ENCODE measurements around the gene FSTL5.
"Not testable (repeated sequence)": the region's sequence is repeated elsewhere in the genome, so short reads cannot be mapped to it uniquely, and the experiment has no call there.

The FSTL5 gene

DNA sequence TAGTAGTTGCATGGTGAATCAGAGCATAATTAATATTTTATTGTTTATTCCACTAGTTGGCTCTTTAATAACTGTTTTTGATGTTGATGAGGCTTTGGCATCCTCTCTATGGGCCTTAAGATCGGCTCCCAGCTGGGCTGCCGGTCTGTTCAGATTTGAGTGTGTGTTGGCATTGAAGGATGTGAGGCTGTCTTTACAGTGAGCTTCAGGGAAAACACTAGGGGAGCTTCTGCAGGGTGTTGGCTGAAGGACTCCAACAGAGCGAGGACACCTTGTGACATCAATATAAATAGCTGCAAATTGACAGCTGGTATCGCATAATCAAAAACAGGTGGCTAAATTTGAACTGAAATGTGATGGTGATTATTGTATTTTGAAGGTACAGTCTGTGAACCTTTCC, 322.0 kb downstream of the FSTL5 start:
- no peak for DNase-seq

DNA sequence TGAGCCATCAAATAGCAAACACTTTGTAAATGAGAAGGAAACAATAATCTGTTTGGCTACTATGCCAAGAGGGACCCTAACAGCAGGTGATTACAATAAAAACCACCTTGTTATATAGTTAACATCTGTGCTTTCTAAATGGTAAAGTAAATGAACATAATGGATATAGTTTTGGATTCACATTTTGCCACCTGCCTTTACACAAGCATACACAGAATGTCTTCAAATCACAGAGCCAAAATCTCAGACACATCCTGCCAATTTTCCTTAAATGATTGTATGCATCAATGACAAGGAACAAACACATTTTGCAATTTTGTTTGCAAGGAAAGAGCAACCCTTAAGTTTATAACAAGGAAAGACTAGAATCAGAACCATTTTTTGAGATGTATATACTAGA, 334.2 kb downstream of the FSTL5 start:
- DNase-seq: no peak

DNA sequence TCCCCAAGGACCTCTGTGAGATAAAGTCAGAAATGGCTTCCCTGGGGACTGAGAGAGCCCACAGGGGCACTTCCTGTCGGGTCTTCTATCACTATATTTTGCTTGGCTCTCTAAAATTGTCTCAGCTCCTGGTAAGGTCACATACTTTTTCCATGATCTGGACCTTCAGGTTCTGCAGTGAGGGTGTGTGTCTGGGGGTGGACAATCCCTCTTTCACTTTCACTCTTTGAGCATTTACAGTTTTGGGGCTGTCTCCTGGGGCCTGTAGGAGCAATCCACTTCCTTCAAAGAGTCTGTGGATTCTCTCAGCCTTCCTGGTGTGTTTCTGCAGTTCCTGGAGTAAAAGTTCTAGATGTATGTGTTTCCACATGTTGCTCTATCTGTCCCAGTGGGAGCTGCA, 335.7 kb downstream of the FSTL5 start:
- DNase-seq: no peak

DNA sequence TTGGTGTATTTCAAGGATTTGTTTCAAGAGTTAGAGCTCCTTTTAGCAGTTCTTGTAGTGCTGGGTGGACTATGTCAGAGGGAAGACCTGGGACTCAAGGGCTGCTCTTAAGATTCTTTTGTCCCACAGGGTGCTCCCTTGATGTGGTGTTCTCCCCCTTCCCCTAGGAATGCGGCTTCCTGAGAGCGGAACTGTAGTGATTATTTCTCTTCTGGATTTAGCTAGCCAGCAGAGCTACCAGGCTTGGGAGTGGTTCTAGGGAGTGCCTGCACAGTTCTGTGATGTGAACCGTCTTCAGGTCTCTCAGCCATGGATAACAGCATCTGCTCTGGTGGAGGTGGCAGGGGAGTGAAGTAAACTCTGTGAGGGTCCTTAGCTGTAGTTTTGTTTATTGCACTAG, 336.8 kb downstream of the FSTL5 start:
- no peak for DNase-seq

DNA sequence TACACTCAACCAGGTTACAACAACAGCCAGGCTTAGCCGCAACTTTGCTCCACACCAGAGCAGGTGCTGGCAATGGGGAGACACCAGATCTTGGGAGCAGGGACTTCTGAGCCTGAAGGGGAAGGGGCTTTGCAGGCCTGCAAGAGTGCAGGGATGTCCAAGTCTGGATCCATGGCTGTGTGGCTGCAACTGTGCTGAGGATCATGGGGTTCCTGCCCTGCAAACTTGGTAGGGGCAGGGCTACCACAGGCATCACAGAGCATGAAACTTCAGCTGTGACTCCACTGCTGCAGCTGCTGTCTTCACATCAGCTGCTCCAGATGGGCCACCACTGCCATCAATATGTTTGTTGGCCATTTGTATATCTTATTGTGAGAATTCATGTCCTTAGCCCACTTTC, 340.4 kb downstream of the FSTL5 start:
- DNase-seq: no peak

DNA sequence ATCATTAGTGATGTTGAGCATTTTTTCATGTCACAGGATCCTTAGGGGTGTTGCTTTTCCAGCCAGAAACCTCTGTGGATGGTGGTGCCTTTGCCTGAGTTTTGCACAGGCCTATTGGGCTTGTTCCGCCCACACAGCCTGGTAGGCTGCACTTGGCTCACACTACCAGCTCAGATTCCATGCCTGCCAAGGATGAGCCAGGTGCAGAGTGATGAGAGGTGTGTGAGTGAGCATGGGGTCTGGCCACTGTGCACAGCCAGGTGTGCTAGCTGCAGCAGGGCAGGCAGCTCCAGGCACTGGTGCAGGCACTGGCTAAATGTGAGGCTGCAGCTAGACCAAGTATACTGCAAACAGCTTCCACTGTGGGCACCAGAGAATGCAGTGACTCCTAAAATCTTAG, 341.6 kb downstream of the FSTL5 start:
- DNase-seq: no peak

DNA sequence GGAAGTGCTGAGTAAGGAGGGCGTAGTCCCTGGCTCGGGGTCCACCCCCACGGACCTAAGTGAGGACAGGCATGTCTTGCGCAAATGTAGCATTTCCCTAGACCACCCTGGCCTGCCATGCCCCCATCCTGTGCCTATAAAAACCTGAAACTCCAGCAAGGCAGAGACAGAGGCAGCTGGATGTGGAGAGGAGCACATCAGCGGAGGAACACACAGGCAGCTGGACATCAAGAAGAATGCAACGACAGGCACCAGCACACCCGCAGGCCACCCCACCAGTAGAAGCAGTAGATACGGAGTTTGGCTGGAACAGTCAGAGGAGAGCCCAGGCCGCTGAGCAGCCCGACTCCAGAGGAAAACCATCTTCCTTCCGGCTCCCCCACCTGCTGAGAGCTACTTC, 345.9 kb downstream of the FSTL5 start:
- no peak for DNase-seq

DNA sequence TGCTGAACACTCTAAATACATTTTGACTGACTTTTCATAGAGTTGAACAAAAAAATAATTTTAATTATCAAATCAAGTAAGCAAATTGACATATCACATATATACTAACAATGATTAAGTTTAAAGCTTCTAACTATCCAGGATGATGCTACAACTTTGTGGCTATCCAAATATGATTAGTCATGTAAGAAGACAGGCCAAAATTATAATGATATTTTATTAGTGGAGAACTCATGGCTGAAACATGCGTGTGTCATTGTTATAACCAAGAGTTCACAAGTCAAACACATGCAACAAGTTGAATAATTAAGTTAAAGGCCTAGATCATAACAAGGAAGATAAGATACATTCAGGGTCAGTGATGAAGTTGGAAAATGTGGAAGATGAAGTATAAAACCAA, 346.8 kb downstream of the FSTL5 start:
- DNase-seq: no peak

DNA sequence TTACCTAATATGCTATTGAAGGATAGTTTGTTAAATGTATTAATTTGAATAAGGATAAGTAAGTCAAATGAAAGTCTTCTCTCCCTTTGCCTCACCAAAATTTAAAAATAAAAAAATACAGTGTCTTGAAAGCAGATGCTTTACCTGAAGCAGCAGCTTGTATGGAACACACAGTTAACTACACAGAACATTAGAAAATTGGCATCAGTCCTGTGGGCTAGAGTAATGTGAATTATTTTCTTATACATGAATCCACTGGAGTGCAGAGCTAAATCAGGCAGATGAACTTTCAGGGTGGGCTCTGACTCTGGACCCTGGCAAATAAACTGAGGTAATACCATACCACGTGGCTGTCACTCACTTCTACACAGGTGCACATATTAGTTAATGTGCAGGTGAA, 348.0 kb downstream of the FSTL5 start:
- DNase-seq: no peak

DNA sequence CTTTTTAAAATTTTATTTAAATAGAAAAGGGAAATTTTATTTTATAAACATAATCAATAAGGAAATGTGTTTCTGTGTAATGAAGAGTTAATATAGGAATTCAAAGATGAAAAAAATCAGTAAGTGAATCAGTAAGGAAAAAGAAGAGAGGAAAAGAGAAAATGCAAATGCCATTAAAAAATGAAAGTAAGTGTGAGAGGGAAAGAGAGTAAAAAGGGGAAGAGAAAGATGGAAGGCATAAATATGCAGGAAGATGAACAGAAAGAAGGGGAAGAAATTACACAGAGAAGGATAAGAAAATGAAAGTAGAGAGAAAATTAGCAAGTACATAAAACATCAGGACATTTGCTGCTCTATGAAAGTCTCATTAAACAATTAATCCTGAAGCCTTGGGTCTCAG, 349.9 kb downstream of the FSTL5 start:
- no peak for DNase-seq

DNA sequence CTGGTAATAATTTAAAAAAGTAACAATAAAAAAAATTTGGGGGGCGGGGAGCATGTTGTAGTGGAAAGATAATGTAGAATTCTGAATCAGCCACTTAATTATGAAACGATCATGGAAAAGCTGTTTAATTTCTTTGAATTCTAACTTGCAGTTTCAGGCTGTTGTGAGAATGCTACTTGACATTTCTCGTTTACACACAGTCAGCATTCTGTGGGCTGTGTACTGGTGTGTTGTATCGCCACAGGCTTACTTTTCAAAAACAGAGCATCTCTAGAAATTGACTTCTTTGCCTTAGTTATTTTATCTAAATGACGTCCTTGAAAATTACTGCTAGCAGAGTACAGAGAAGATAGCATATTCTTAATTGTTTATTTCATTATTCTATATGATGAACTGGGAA, 350.4 kb downstream of the FSTL5 start:
- DNase-seq: no peak

DNA sequence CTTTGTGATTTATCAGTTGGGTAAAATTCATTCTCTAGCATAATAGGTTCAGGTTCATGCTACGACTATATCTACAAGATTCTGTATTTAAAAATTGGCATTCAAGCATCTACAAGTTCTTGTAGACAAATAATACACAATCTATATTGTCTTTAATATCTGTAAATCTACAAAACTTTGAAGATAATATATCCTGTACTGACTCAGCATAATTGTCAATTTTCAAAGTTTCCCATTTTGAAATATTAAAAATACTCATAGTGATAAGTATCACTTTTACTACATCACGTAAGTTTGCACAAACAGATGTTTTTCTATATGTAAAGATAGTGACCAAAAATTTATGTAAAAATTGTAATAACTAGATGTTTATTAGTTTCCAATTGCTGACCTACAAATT, 360.6 kb downstream of the FSTL5 start:
- DNase-seq: no peak

DNA sequence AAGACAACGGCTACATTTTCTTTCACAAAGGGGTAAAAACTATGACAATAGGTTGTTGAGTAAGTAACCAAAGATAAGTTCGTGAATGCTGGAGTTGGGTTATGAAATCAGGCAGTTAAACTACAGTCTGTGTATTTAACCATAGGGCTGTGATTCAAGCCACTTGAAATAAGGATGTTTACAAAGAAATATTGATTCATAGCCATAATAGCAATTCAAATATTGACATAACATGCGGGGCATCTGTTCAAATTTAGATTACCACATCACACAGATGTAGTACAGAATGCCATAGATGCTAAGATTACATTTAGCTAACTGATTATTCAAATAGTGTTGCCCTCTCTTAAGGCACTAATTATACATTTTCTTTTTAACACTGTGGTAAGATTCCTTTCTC, 364.1 kb downstream of the FSTL5 start:
- no peak for DNase-seq

DNA sequence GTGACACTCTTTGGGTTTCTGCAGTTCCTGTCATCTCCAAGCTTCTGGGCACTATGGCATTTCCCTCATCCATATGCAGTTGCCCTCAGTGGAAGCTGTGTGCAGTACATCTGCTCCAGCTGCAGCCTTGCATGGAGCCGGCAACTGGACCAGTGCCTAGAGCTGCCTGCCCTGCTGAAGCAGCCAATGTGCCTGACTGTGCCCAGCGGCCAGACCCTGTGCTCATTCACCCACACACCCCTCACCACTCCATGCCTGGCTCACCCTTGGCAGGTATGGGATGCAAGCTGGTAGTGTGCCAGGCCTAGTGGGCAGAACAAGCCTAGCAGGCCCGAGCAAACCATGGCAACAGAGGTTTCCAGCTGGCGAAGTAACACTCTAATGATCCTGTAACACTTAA, 370.8 kb downstream of the FSTL5 start:
- no peak for DNase-seq

DNA sequence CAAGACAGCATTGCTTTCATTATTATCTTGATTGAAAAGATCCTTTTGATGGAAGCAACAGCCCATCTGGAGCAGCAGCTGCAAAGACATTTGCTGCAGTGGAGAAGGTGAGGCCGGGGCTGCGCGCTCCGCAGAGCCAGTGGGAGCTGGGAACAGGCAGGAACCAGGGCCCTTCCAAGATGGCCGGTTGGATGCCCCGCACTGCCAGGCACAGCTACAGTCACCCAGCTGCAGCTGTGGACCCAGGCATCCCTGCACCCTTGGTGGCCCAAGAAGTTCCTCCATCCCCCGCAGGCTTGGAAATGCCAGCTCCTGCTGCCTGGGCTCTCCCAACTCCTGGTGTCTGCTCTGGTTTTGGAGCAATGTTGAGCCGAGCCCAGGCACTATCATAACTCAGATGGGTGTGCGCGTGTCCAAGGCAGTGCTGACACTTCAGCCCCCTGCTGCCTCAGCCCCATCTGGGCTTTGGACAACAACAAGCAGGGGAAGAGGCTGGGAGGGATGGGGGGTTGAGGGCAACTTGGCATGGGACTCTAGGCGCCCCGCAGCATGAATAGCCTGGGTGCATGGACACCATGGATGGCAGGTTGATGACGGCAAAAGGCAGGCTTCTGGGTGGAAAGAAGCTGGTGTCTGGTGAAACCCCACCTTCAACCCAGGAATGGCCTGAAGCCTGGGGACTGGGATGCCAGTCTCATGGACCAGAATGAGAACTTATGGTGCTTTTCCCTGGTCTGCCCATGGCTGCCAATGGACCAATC, 371.8 kb downstream of the FSTL5 start:
- DNase-seq: no peak

DNA sequence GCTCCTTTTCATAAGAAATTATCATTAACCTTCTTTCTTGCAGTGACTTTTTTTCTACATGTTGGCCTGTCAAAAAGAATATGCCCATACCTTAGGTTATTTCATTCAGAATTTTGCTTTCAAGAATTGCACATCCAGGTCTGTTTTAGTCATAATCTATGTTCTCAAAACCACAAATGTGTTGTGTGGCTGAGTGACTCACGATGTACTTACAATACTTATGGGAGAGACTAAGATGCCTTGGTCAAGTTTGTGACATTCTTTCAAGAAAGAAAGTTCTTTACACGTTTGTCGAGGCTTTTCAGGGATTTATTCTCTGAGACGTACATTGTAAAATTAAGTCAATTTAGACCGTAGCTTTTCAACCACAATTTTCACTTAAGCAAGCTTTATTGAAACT, 396.7 kb downstream of the FSTL5 start:
- DNase-seq: no peak

DNA sequence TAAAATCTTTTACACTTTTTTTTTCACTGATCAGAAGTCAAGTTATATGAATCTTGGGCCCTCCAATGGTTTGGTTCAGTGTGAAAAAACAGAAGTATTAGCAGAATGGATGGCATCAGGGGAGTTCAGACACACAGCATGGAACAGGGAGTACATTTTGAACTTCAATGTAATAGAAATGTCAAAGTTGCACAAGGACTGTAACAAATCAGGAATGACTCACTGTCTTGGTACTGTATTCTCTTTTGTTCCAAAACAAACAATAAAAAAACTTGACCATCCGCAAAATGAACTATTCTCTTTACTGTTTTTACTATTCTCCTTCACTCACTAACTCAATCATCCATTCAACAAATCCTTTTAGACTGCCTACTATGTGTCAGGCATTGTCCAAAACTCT, 401.0 kb downstream of the FSTL5 start:
- no peak for DNase-seq

DNA sequence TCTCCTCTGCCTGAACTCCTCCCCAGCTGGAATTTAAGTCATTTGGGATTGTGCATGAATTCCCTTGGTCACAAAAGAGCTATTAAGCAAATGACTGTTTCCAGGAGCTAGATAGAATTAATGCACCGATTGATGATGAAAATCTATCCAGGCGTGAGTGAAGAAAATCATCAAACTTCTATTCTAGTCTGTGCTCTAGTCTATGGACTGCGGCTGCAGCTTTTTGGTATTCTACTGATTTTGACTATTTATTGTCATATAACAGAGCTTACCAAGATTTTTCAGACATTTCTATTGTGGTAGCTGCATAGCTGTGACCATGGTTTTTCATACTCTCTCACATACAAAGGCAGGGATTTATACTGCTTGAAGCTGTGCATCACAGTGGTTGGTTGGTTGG, 403.8 kb downstream of the FSTL5 start:
- no peak for DNase-seq

DNA sequence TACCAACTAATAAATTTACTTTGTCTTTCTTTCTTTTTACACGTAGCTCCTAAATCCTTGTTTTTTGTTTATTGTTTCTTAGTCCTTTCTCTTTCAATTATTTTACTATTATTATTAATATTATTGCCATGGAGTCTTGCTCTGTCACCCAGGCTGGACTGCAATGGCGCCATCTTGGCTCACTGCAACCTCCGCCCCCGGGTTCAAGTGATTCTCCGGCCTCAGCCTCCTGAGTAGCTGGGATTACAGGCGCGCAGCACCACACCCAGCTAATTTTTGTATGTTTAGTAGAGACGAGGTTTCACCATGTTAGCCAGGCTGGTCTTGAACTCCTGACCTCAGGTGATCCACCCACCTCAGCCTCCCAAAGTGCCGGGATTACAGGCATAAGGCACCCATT, 405.4 kb downstream of the FSTL5 start:
- not testable (repeated sequence) for DNase-seq

DNA sequence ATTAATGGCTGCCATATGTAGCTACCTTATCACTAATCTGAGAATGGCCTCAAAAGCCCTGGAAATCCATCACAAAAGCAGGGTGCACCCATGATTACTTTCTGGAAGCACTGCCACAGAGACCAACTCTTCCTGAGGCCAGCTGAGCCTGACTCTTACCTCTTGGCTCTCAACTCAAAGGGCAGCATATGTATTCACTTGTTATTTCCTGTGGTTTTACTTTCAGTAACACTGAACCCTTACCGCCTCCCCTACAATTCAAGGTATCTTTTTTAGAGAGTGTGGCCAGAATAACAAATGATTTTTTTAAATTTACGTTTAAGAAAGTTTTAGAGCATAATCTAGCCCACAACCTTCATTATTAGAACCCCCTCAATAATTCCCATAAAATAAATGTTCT, 434.9 kb downstream of the FSTL5 start:
- DNase-seq: no peak

DNA sequence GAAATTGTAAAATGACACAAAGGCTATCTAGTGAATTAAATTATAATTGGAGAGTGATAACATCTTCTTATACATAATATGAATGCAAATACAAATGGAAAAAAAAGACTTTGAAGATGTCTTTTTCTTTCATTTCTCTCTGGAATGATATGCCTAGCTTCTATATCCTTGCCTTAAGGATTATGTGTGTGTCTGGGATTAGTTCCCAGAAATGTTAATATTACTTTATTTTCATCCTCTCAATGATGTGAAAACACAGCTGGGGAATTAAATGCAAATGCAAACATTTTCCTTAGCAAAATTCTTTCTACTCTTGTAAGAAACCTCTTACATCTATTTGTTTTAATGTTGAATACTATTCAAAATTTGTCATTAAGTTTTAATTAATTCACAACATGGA, 441.9 kb downstream of the FSTL5 start:
- DNase-seq: no peak

DNA sequence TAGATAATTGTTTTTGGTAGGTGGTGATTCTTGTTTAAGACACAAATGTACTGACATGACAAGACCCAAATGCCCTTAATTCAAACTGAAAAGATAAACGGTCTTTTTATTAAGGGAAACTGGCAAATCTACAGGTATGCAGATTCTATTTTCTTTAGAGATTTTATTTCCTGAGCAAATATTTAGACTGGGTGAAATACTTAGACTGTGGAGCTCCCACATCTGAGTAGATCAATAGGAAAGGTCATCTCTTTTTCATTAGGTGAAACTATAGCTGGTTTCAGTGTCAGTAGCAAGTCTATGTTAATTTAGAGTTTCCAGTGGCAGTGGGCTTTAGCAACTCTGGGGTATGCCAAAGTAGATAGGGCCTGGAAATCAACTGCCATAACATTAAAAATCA, 446.7 kb downstream of the FSTL5 start:
- DNase-seq: no peak

DNA sequence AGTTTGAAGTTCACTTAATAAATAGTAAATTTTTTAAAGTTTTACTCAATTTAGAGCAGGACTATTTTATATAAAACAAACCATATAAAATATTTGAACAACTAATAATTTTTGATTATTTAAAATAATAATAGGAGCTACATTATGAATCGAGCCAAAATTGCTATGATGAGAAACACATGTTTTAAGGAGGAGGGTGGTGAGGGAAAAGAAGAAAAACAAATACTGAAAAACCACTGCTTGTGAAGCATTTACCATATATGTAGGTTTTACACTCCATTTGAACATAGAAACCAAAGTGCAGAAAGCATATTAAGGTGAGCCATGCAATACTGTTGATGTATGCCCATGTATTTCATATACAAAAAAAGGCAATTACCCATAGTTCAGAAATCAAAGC, 448.9 kb downstream of the FSTL5 start:
- DNase-seq: no peak

DNA sequence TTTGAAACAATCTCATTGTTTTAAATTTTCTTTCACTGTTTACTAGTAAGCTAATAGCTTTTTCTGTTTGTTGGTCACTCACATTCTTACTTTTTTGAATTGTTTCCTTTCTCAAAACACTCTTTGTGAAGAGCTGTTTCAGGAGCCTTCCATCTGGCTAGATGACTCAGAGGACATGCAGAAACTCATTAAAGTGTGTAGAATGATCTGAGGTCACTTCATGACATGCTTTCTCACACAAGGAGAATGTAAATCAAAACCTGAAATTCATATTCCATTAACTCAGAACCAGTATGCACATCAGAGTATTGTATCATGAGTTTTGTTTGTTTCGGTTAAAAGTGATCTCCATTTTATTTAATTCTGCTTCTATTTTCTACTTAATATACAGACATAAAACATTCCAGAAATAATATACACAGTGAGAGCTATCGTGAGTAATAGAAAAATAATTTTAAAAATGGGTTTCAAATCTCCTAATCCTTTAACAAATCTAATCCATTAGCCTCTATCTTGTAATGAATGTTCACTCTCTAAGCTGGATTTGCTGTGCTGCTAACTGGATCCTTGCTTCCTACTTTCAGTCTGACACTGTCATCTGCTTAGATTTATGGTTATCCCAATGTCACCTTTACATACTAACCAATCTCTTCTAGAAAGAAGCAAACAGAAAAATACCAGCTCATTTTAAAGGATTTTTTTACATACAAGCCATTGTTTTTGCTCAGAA, 449.6 kb downstream of the FSTL5 start:
- DNase-seq: no peak

All from hypothalamus (tissue), 51 donors.